Right renal pelvis (tissue), 4 donors: ENCODE results near the gene HSF4. TPM values are rescaled to one million over a fixed set of nuclear protein-coding genes. Genes with fewer than 3 reads are reported as not detected.

Experiments
- DNase-seq, 4 donors: peaks; one replicate each; pipeline ENCODE4 v3.0.0-alpha.2; 2013; ENCODE audit warnings: low read depth in 4 of 4, low spot score in 3 of 4, missing footprints in 1 of 4
- polyA plus RNA-seq, 4 donors: library from polyadenylated mRNA; unstranded; fragments of 120-200 nt; gene quantifications; one replicate each; pipeline ENCODE4 v1.2.1, GENCODE V29; 2013; ENCODE audit not compliant: insufficient read length in 4 of 4

The HSF4 gene
- polyA plus RNA-seq, 4 donors, result 1.4 to 3.5 (median 2.7) TPM

GRCh38 chr16:67149276-67150046 lies 15.1 kb upstream of the HSF4 start:
- DNase-seq, result no peak

- DNase-seq, result no peak
Measured at GRCh38 chr16:67150047-67150832, 14.3 kb upstream of the HSF4 start.

- no peak for DNase-seq
Measured at GRCh38 chr16:67150833-67151396, 13.6 kb upstream of the HSF4 start, which contains the start of gene B3GNT9. Gene B3GNT9 (minus strand): TSS chr16:67150998. CDS start chr16:67150485, 513 bp downstream.

- no peak for DNase-seq
Measured at GRCh38 chr16:67151431-67152097, 13.0 kb upstream of the HSF4 start.

- DNase-seq, result no peak
Measured at GRCh38 chr16:67154578-67155294, 9.8 kb upstream of the HSF4 start.

GRCh38 chr16:67155295-67156142 lies 9.0 kb upstream of the HSF4 start:
- peak in 1 of 4 donors; percentile 85 for DNase-seq

- no peak for DNase-seq
Measured at GRCh38 chr16:67156143-67156844, 8.3 kb upstream of the HSF4 start.

- no peak for DNase-seq
Measured at GRCh38 chr16:67157106-67157748, 7.3 kb upstream of the HSF4 start.

GRCh38 chr16:67157892-67158635 lies 6.5 kb upstream of the HSF4 start:
- DNase-seq, result no peak

GRCh38 chr16:67158637-67159600 lies 5.6 kb upstream of the HSF4 start:
- DNase-seq, result no peak

GRCh38 chr16:67161595-67162058 lies 2.9 kb upstream of the HSF4 start:
- no peak for DNase-seq

- no peak for DNase-seq
Measured at GRCh38 chr16:67162506-67163163, 1.9 kb upstream of the HSF4 start.

GRCh38 chr16:67163164-67163998 lies 1.2 kb upstream of the HSF4 start:
- DNase-seq, result no peak

- DNase-seq, result no peak
Measured at GRCh38 chr16:67163999-67164558, 466 bp upstream of the HSF4 start.
